IgD-negative memory B cell (primary cell): ENCODE measurements around the gene SLC44A1. TPM values are rescaled to one million over a fixed set of nuclear protein-coding genes. Genes with fewer than 3 reads are reported as not detected.
A peak's percentile ranks its signal among the peaks of the same experiment; 100 is the strongest.
"Not testable (repeated sequence)": the region's sequence is repeated elsewhere in the genome, so short reads cannot be mapped to it uniquely, and the experiment has no call there.

ENCODE experiments used
- H3K27ac Mint-ChIP-seq, 3 donors: one replicate each; pipeline ENCODE4 v1.8.0; 2020 to 2022; ENCODE audit warnings: mild to moderate bottlenecking in 3 of 3, mixed read lengths in 3 of 3, moderate library complexity in 1 of 3
- H3K27me3 Mint-ChIP-seq: one replicate; pipeline ENCODE4 v1.8.0; 2021; ENCODE audit warnings: mixed read lengths
- H3K36me3 Mint-ChIP-seq: one replicate; pipeline ENCODE4 v1.8.0; 2020; ENCODE audit warnings: mild to moderate bottlenecking, mixed read lengths
- H3K4me1 Mint-ChIP-seq, 3 donors: one replicate each; pipeline ENCODE4 v1.8.0; 2020 to 2022; ENCODE audit warnings: mixed read lengths in 3 of 3, mild to moderate bottlenecking in 1 of 3
- H3K4me3 Mint-ChIP-seq, 4 donors: one replicate each; pipeline ENCODE4 v1.8.0; 2020 to 2022; ENCODE audit warnings: mild to moderate bottlenecking in 4 of 4, mixed read lengths in 4 of 4, moderate library complexity in 3 of 4
- H3K9me3 Mint-ChIP-seq, 3 donors: one replicate each; pipeline ENCODE4 v1.8.0; 2020 to 2021; ENCODE audit warnings: mixed read lengths in 3 of 3, mild to moderate bottlenecking in 1 of 3
- polyA plus RNA-seq: library from polyadenylated mRNA; unstranded; fragments of 300-500 nt; fragmentation: Illumina TruSeq; gene quantifications from one replicate; pipeline ENCODE4 v1.2.3, GENCODE V29; 2021

Gene SLC44A1
- polyA plus RNA-seq, 1 donor from 2014 or later, result 12.1 TPM

DNA sequence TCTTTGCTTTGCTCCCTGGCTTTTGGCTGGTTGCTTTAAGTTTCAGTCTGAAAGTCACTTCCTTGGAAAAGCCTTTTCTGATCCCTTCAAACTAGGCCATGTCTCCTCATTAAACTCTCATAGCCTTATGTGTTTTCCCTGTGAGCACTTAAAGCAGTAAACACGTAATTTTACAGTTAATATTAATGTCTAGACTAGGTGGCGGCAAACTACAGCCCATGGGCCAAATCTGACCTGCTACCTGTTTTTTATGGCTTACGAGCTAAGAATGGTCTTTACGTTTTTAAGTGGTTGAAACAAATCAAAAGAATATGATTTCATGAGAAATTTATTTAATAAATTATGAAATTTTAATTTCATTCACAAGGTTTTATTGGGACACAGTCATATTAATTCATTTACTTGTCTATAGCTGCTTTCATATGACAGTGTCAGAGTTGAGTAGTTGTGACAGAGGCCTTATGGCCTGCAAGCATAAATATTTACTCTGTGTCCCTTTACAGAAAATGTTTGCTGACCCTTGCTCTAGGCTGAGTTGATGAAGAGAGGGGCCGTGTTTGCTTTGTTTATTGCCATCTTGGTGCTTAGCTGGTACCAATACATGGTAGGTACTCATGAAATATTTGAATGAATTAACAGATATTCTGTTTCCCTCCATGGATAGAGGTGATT lies 7.4 kb downstream of the SLC44A1 start:
- H3K36me3 Mint-ChIP-seq, result peaks cover 2% of the 10 kb centered on the region
- no peak overlapping the region for H3K27ac Mint-ChIP-seq
- H3K4me3 Mint-ChIP-seq, result no peak overlapping the region
- peaks cover 3 to 7% (median 3%) of the 10 kb centered on the region in 3 donors for H3K4me1 Mint-ChIP-seq
- peaks cover 2% of the 10 kb centered on the region for H3K27me3 Mint-ChIP-seq
- no peaks in the 10 kb centered on the region for H3K9me3 Mint-ChIP-seq

GRCh38 chr9:105252405-105252756 lies 7.9 kb downstream of the SLC44A1 start:
- Mint-ChIP-seq H3K27me3 (peaks cover 2% of the 10 kb centered on the region), H3K9me3 (no peaks in the 10 kb centered on the region), H3K36me3 (peaks cover 2% of the 10 kb centered on the region), H3K4me1 (peaks cover 3 to 7% (median 5%) of the 10 kb centered on the region in 3 donors), H3K27ac (no peak overlapping the region), H3K4me3 (no peak overlapping the region)

DNA sequence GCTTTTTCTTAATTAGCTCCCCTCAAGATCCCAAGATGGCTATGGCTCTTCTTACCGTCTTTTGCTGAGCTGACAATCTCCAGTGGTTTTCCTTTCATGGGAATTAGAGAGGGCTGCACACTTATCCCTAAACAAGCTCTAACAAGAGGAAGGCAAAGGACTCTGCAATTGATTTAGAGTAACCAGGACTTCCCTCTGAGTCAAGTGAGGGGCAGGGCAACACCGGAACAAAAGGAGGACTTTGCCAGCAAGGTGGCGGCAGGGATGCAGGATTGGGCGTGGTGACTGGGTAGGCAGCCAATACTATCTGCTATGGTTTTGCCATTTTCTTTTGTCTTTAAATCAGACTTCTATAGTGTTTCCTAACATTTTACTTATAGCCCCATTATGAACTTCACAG lies 9.8 kb downstream of the SLC44A1 start:
- no peaks in the 10 kb centered on the region for H3K36me3 Mint-ChIP-seq
- H3K4me1 Mint-ChIP-seq, result peaks cover 7 to 15% (median 13%) of the 10 kb centered on the region in 3 donors
- peak overlapping the region in 1 of 3 donors; percentile 32 for H3K27ac Mint-ChIP-seq
- no peak overlapping the region for H3K4me3 Mint-ChIP-seq
- no peaks in the 10 kb centered on the region for H3K9me3 Mint-ChIP-seq
- no peaks in the 10 kb centered on the region for H3K27me3 Mint-ChIP-seq

DNA sequence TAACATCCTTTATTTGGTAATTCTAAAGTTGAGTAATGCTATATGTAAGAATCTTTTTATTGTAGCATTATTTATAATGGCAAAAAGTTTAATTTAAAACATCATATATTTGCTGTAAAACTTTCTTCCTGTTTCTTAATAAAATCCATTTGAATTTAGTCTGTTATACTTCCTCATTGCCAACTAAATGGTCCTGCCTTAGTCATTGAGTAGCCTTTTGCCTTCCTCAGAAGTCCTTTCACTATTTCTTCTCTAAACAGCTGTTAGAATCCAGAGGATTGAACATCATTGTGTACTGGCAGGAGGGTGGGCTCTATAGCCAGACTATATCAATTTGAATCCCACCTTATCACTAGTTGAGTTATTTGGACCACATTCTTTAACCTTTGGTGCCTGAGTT lies 11.0 kb downstream of the SLC44A1 start:
- Mint-ChIP-seq H3K27me3 (no peaks in the 10 kb centered on the region), H3K9me3 (no peaks in the 10 kb centered on the region), H3K36me3 (no peaks in the 10 kb centered on the region), H3K4me3 (no peak overlapping the region), H3K27ac (no peak overlapping the region), H3K4me1 (peaks cover 15 to 23% (median 22%) of the 10 kb centered on the region in 3 donors)

DNA sequence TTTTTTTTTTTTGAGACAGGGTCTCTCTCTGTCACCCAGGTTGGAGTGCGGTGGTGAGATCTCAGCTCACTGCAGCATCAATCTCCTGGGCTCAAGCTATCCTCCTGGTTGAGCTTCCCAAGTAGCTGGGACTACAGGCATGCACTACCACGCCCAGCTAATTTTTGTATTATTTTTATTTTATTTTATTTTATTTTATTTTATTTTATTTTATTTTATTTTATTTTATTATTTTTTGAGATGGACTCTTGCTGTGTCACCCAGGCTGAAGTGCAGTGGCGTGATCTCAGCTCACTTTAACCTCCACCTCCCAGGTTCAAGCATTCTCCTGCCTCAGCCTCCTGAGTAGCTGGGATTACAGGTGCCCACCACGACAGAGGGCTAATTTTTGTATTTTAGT lies 12.1 kb downstream of the SLC44A1 start:
- H3K9me3 Mint-ChIP-seq, H3K27ac Mint-ChIP-seq, H3K27me3 Mint-ChIP-seq, H3K36me3 Mint-ChIP-seq, H3K4me3 Mint-ChIP-seq: not testable (repeated sequence)
- H3K4me1 Mint-ChIP-seq, result peaks cover 15 to 25% (median 20%) of the 10 kb centered on the region in 3 donors

- no peaks in the 10 kb centered on the region for H3K27me3 Mint-ChIP-seq
- peak overlapping the region in 1 of 3 donors; percentile 17 for H3K27ac Mint-ChIP-seq
- peaks cover 15 to 25% (median 20%) of the 10 kb centered on the region in 3 donors for H3K4me1 Mint-ChIP-seq
- no peak overlapping the region for H3K4me3 Mint-ChIP-seq
- no peaks in the 10 kb centered on the region for H3K9me3 Mint-ChIP-seq
- peaks cover 2% of the 10 kb centered on the region for H3K36me3 Mint-ChIP-seq
Observed at GRCh38 chr9:105257809-105258208, 13.4 kb downstream of the SLC44A1 start.

DNA sequence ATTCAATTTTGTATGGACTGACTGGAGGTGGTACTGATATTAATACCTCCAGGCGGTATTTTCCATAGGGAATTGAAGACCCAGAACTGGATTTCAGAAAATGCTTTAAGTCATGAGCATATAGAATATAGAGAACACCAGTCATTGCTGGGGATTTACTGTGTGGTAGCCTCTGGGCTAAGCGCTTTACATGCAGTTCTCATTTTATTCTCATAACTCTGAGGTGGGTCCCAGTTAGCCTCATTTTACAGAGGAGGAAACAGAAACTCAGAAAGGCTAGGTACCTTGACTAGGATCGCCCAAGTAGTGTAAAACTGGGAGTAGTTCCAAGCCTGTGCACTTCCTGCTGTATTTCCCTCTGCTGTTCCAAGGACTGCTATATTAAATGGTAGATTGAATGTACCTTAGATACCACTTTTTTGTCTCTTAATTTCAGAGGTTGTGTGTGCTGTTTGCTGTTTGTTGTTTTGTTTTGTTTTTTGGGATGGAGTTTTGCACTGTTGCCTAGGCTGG lies 13.8 kb downstream of the SLC44A1 start:
- H3K4me3 Mint-ChIP-seq, result no peak overlapping the region
- peak overlapping the region in 1 of 3 donors; percentile 17 for H3K27ac Mint-ChIP-seq
- H3K36me3 Mint-ChIP-seq, result peaks cover 2% of the 10 kb centered on the region
- peaks cover 15 to 25% (median 20%) of the 10 kb centered on the region in 3 donors for H3K4me1 Mint-ChIP-seq
- no peaks in the 10 kb centered on the region for H3K27me3 Mint-ChIP-seq
- no peaks in the 10 kb centered on the region for H3K9me3 Mint-ChIP-seq

- peak overlapping the region in 1 of 3 donors; percentile 80 for H3K27ac Mint-ChIP-seq
- peaks cover 0 to under 1% (median 0%) of the 10 kb centered on the region in 3 donors for H3K9me3 Mint-ChIP-seq
- H3K27me3 Mint-ChIP-seq, result no peaks in the 10 kb centered on the region
- H3K36me3 Mint-ChIP-seq, result peaks cover 4% of the 10 kb centered on the region
- peak overlapping the region in 1 of 4 donors; percentile 58 for H3K4me3 Mint-ChIP-seq
- peaks cover 15 to 25% (median 23%) of the 10 kb centered on the region in 3 donors for H3K4me1 Mint-ChIP-seq
Observed at GRCh38 chr9:105259274-105259673, 14.8 kb downstream of the SLC44A1 start.

GRCh38 chr9:105259731-105260612 lies 15.5 kb downstream of the SLC44A1 start:
- H3K4me1 Mint-ChIP-seq, result peaks cover 18 to 25% (median 25%) of the 10 kb centered on the region in 3 donors

DNA sequence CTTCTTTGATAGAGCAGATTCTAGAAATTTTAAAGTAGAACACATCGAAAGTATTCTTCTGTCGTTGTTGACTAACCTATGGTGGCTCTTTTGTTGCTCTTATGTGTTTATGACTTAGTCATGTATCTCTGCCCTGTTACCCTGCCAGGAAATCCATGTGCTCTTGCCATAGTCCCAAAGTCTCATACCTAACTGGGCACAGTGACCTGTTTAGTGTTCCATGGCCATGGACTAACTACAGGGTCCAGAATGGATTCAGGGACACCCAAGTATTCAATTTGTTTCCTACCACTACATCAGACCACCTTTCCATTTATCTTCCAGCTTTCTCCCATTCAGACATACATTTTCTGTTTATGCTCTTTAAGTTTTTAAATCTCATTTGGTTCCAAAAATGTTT lies 18.0 kb downstream of the SLC44A1 start:
- H3K9me3 Mint-ChIP-seq, result peaks cover 2 to 4% (median 3%) of the 10 kb centered on the region in 3 donors
- no peaks in the 10 kb centered on the region for H3K27me3 Mint-ChIP-seq
- peaks cover 21 to 26% (median 25%) of the 10 kb centered on the region in 3 donors for H3K4me1 Mint-ChIP-seq
- H3K4me3 Mint-ChIP-seq, result no peak overlapping the region
- H3K27ac Mint-ChIP-seq, result no peak overlapping the region
- peaks cover 14% of the 10 kb centered on the region for H3K36me3 Mint-ChIP-seq

More at GRCh38 chr9:105259731-105260612, 15.5 kb downstream of the SLC44A1 start:
- Mint-ChIP-seq H3K4me3 (peak overlapping the region in 1 of 4 donors; percentile 41), H3K9me3 (peaks cover 0 to 2% (median 0%) of the 10 kb centered on the region in 3 donors), H3K36me3 (peaks cover 6% of the 10 kb centered on the region), H3K27ac (peak overlapping the region in 1 of 3 donors; percentile 78), H3K27me3 (no peaks in the 10 kb centered on the region)

DNA sequence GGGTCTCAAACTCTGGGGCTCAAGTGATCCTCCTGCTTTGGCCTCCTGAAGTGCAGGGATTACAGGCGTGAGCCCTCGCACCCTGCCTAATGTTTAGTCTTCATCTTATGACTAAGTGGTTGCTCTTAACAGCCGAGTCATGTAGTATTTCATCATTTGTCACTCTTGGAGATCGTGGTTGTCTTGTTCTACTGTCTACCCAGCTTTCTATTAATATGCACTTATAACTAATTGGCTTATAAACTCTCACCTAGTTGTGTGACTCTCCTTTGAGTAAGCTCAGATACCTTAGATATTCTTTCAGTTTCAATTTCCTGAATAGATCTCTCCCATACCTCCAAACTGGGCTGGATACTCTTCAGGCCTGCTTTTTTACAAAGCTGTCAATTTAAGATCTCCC lies 19.9 kb downstream of the SLC44A1 start:
- H3K27me3 Mint-ChIP-seq, result no peaks in the 10 kb centered on the region
- peaks cover 14 to 17% (median 16%) of the 10 kb centered on the region in 3 donors for H3K4me1 Mint-ChIP-seq
- H3K9me3 Mint-ChIP-seq, result peaks cover 2 to 4% (median 3%) of the 10 kb centered on the region in 3 donors
- H3K4me3 Mint-ChIP-seq, result no peak overlapping the region
- no peak overlapping the region for H3K27ac Mint-ChIP-seq
- H3K36me3 Mint-ChIP-seq, result peaks cover 18% of the 10 kb centered on the region

DNA sequence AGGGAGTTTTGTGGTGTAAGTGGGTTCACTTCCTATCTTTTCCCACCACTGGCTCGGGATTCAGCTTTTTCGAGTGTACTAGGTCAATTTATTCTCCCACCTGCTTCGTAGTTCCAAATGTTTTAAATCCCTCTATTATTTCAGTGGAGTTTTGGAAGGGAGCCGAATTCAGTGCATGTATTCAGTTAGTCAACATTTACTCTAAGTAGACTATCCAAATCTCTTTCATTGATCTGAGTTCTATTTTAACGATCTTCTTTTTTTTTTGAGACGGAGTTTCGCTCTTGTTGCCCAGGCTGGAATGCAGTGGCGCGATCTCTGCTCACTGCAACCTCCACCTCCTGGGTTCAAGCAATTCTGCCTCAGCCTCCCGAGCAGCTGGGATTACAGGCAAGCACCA lies 23.8 kb downstream of the SLC44A1 start:
- H3K27me3 Mint-ChIP-seq, H3K27ac Mint-ChIP-seq, H3K9me3 Mint-ChIP-seq, H3K4me3 Mint-ChIP-seq: not testable (repeated sequence)
- H3K4me1 Mint-ChIP-seq, result peaks cover 8 to 12% (median 11%) of the 10 kb centered on the region in 3 donors
- peaks cover 16% of the 10 kb centered on the region for H3K36me3 Mint-ChIP-seq

GRCh38 chr9:105269593-105269992 lies 25.1 kb downstream of the SLC44A1 start:
- no peak overlapping the region for H3K4me3 Mint-ChIP-seq
- H3K9me3 Mint-ChIP-seq, result peaks cover 0 to 4% (median 3%) of the 10 kb centered on the region in 3 donors
- H3K4me1 Mint-ChIP-seq, result peaks cover 4 to 11% (median 9%) of the 10 kb centered on the region in 3 donors
- no peaks in the 10 kb centered on the region for H3K27me3 Mint-ChIP-seq
- H3K27ac Mint-ChIP-seq, result no peak overlapping the region
- H3K36me3 Mint-ChIP-seq, result peaks cover 12% of the 10 kb centered on the region

- Mint-ChIP-seq H3K27me3 (no peaks in the 10 kb centered on the region), H3K9me3 (peaks cover 0 to 4% (median 3%) of the 10 kb centered on the region in 3 donors), H3K4me1 (peaks cover 2 to 8% (median 7%) of the 10 kb centered on the region in 3 donors), H3K4me3 (no peak overlapping the region), H3K36me3 (peaks cover 8% of the 10 kb centered on the region), H3K27ac (no peak overlapping the region)
Observed at GRCh38 chr9:105270711-105271110, 26.3 kb downstream of the SLC44A1 start.

DNA sequence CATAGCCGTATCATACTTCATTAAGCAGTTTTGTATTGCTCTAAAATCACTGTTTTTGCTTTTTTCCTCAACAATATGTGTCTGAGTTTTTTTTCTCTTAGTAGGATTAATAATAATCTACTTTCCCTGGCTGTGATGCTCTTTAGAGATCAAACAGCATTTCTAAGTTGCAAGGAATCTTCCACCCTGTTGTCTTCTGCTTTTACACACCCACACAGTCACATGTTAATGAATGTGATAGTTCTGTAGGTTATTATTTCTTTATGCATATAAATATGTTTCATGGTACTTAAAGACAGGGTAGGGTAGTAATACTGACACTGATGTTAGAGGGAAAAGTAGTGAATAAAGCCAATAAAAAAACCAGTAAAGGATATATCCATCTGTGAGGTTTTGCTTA lies 29.3 kb downstream of the SLC44A1 start:
- no peak overlapping the region for H3K4me3 Mint-ChIP-seq
- H3K27ac Mint-ChIP-seq, result no peak overlapping the region
- H3K36me3 Mint-ChIP-seq, result peaks cover 3% of the 10 kb centered on the region
- H3K4me1 Mint-ChIP-seq, result peaks cover 2 to 8% (median 5%) of the 10 kb centered on the region in 3 donors
- no peaks in the 10 kb centered on the region for H3K27me3 Mint-ChIP-seq
- H3K9me3 Mint-ChIP-seq, result no peaks in the 10 kb centered on the region
